Activated CD8-positive, alpha-beta T cell treated with anti-CD3 and anti-CD28 coated beads for 36 hours (primary cell): Measurements from ENCODE around the gene FRMD6. TPM values are rescaled to one million over a fixed set of nuclear protein-coding genes. Genes with fewer than 3 reads are reported as not detected.
A peak's percentile ranks its signal among the peaks of the same experiment; 100 is the strongest.

Source experiments
- ATAC-seq: fragments of 200-7000 bp; cut with Tn5 transposase; one replicate; pipeline ENCODE4 v1.10.0; 2021; ENCODE audit warnings: mild to moderate bottlenecking, moderate library complexity
- CTCF ChIA-PET: fragments of 350-600 bp; sonication (Branson Sonifier 250); formaldehyde crosslinking; loops from one replicate; lab custom pipeline; 2021; ENCODE audit warnings: antibody characterized with exemption; lab: Charles Lee
- POLR2A ChIA-PET: fragments of 350-600 bp; sonication (Branson Sonifier 250); formaldehyde crosslinking; loops from one replicate; lab custom pipeline; 2021; ENCODE audit warnings: antibody characterized with exemption; lab: Charles Lee
- DNase-seq: peaks from one replicate; pipeline ENCODE4 v3.0.0-alpha.2; 2020
- H3K27ac Mint-ChIP-seq: one replicate; pipeline ENCODE4 v1.8.0; 2021; ENCODE audit warnings: mild to moderate bottlenecking, mixed read lengths
- H3K27me3 Mint-ChIP-seq: one replicate; pipeline ENCODE4 v1.8.0; 2021; ENCODE audit warnings: mixed read lengths
- H3K36me3 Mint-ChIP-seq: one replicate; pipeline ENCODE4 v1.8.0; 2021; ENCODE audit warnings: low read depth, mixed read lengths
- H3K4me1 Mint-ChIP-seq: one replicate; pipeline ENCODE4 v1.8.0; 2021; ENCODE audit warnings: low read depth, mixed read lengths
- H3K4me3 Mint-ChIP-seq: one replicate; pipeline ENCODE4 v1.8.0; 2021; ENCODE audit warnings: mild to moderate bottlenecking, moderate library complexity, mixed read lengths
- H3K9me3 Mint-ChIP-seq: one replicate; pipeline ENCODE4 v1.8.0; 2021; ENCODE audit warnings: mixed read lengths
- intact Hi-C: fragments of 100-400 bp; cut with micrococcal nuclease; formaldehyde crosslinking; loops from one replicate; pipeline ENCODE4 v1.10.0; 2022
- total RNA-seq, 2 experiments: library from RNA; stranded (reverse); gene quantifications; one replicate each; pipeline ENCODE4 v1.2.3, GENCODE V29; 2021
- TF ChIP-seq, protein P1 (sequence below): fragments of 200-600 bp; IDR thresholded peaks from one replicate; pipeline ENCODE4 v1.8.0; 2022; ENCODE audit warnings: antibody characterized with exemption, mild to moderate bottlenecking

The FRMD6 gene
- total RNA-seq, 2 experiments from 2014 or later, result 2.7 to 4.9 TPM

- CTCF ChIA-PET, result interaction anchor here (1.0 kb wide), 1 partner anchor 16 kb away, joined by 4 read pairs; no protein-coding TSS in a partner anchor
- Mint-ChIP-seq H3K36me3 (no peaks in the 10 kb centered on the region), H3K27me3 (peaks cover 2% of the 10 kb centered on the region), H3K9me3 (peaks cover 2% of the 10 kb centered on the region), H3K4me3 (no peak overlapping the region), H3K4me1 (no peaks in the 10 kb centered on the region), H3K27ac (no peak overlapping the region)
- TF ChIP-seq, protein P1, sequence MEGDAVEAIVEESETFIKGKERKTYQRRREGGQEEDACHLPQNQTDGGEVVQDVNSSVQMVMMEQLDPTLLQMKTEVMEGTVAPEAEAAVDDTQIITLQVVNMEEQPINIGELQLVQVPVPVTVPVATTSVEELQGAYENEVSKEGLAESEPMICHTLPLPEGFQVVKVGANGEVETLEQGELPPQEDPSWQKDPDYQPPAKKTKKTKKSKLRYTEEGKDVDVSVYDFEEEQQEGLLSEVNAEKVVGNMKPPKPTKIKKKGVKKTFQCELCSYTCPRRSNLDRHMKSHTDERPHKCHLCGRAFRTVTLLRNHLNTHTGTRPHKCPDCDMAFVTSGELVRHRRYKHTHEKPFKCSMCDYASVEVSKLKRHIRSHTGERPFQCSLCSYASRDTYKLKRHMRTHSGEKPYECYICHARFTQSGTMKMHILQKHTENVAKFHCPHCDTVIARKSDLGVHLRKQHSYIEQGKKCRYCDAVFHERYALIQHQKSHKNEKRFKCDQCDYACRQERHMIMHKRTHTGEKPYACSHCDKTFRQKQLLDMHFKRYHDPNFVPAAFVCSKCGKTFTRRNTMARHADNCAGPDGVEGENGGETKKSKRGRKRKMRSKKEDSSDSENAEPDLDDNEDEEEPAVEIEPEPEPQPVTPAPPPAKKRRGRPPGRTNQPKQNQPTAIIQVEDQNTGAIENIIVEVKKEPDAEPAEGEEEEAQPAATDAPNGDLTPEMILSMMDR, result no peak
- POLR2A ChIA-PET, result no interaction called here
- DNase-seq (no peak), ATAC-seq (no peak)
- intact Hi-C loops, result no loop called here
Observed at GRCh38 chr14:51668870-51669269, 17.2 kb downstream of the FRMD6 start.

- Mint-ChIP-seq H3K4me1 (peaks cover 17% of the 10 kb centered on the region), H3K4me3 (no peak overlapping the region), H3K36me3 (no peaks in the 10 kb centered on the region), H3K9me3 (no peaks in the 10 kb centered on the region), H3K27ac (no peak overlapping the region), H3K27me3 (peaks cover 10% of the 10 kb centered on the region)
- TF ChIP-seq, protein P1, result no peak
- ATAC-seq (no peak), DNase-seq (no peak)
- ChIA-PET CTCF (no interaction called here), POLR2A (no interaction called here)
- intact Hi-C loops, result no loop called here
Observed at GRCh38 chr14:51674294-51675002, 22.7 kb downstream of the FRMD6 start.

DNA sequence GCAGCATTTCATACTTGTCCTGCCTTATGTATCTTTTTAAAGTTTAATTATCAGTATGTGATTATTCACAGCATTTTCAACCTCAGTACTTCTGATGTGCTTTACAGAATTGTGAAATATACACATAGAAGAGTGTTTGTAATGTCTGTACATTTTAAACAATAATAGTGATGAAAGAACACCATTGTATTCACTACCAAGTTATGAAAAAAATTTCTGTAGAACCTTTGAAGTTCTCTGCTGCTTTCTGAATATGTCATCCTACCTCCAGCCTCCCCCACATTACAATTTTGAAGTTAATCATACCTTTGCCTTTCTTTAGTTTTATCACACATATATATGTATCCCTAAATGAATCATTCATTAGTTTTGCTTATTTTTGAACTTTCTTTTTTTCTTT is 24.8 kb downstream of the FRMD6 start:
- DNase-seq, result no peak
- Mint-ChIP-seq H3K27ac (no peak overlapping the region), H3K36me3 (no peaks in the 10 kb centered on the region), H3K9me3 (no peaks in the 10 kb centered on the region), H3K4me1 (peaks cover 17% of the 10 kb centered on the region), H3K4me3 (no peak overlapping the region), H3K27me3 (peaks cover 10% of the 10 kb centered on the region)
- TF ChIP-seq, protein P1, result no peak
- peak; percentile 93 for ATAC-seq
- CTCF ChIA-PET, result interaction anchor here (3.1 kb wide), 1 partner anchor 25 kb away, joined by 11 read pairs; the partner anchor contains the start of gene FRMD6
- POLR2A ChIA-PET, result no interaction called here
- intact Hi-C loops, result no loop called here

- Mint-ChIP-seq H3K27ac (no peak overlapping the region), H3K27me3 (peaks cover 8% of the 10 kb centered on the region), H3K4me3 (no peak overlapping the region), H3K36me3 (no peaks in the 10 kb centered on the region), H3K4me1 (peaks cover 17% of the 10 kb centered on the region), H3K9me3 (no peaks in the 10 kb centered on the region)
- no peak for DNase-seq
- ChIA-PET CTCF (interaction anchor here (3.1 kb wide), 1 partner anchor 25 kb away, joined by 11 read pairs; the partner anchor contains the start of gene FRMD6), POLR2A (no interaction called here)
- TF ChIP-seq, protein P1, result no peak
- intact Hi-C loops, result no loop called here
- no peak for ATAC-seq
Observed at GRCh38 chr14:51677266-51677665, 25.6 kb downstream of the FRMD6 start.

DNA sequence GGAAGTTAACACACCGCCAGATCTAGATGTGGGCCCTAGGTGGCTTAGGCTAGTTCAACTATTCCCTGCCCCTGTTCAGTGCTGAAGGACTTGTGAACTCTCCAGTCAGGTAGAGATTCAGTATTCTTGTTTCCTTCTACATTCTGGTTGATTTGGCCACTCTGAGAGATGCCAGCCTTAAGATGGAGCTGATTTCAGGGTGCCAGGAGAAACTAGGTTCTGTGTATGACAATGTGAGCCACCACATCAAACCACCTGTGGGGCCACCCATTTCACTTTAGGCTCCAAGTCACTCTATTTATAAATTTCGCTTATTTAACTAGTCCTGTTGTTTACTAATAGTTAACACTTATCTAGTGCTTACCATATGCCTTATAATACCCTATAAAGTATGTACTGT is 26.0 kb downstream of the FRMD6 start:
- DNase-seq, result peak; percentile 10
- Mint-ChIP-seq H3K4me3 (no peak overlapping the region), H3K27me3 (peaks cover 8% of the 10 kb centered on the region), H3K9me3 (no peaks in the 10 kb centered on the region), H3K36me3 (no peaks in the 10 kb centered on the region), H3K27ac (no peak overlapping the region), H3K4me1 (peaks cover 17% of the 10 kb centered on the region)
- ChIA-PET POLR2A (no interaction called here), CTCF (interaction anchor here (3.1 kb wide), 1 partner anchor 26 kb away, joined by 11 read pairs; the partner anchor contains the start of gene FRMD6)
- intact Hi-C loops, result no loop called here
- ATAC-seq, result peak; percentile 26
- TF ChIP-seq, protein P1, result no peak
